ENCODE results near the gene POU2AF1.

- TF ChIP-seq, protein P1, sequence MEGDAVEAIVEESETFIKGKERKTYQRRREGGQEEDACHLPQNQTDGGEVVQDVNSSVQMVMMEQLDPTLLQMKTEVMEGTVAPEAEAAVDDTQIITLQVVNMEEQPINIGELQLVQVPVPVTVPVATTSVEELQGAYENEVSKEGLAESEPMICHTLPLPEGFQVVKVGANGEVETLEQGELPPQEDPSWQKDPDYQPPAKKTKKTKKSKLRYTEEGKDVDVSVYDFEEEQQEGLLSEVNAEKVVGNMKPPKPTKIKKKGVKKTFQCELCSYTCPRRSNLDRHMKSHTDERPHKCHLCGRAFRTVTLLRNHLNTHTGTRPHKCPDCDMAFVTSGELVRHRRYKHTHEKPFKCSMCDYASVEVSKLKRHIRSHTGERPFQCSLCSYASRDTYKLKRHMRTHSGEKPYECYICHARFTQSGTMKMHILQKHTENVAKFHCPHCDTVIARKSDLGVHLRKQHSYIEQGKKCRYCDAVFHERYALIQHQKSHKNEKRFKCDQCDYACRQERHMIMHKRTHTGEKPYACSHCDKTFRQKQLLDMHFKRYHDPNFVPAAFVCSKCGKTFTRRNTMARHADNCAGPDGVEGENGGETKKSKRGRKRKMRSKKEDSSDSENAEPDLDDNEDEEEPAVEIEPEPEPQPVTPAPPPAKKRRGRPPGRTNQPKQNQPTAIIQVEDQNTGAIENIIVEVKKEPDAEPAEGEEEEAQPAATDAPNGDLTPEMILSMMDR (IDR thresholded peaks at IDR 0.05): no peak
- no peak for TF ChIP-seq ZFX (IDR thresholded peaks at IDR 0.05; ENCODE audit: borderline replicate concordance)
Measured at GRCh38 chr11:111376181-111376871, 2.7 kb downstream of the POU2AF1 start.
